ENCODE measurements around the gene VPS72.

- TF ChIP-seq POLR2AphosphoS2 (IDR thresholded peaks at IDR 0.05; ENCODE audit: low read depth, low read length) (no peak), NFE2L1 (CRISPR knock-in tag; IDR thresholded peaks at IDR 0.05; ENCODE audit: borderline replicate concordance) (no peak), SMC3 (IDR thresholded peaks at IDR 0.05; ENCODE audit: low read length) (no peak)
Measured at GRCh38 chr1:151167116-151167515, 22.9 kb downstream of the VPS72 start.

Data from HepG2 (cell line).